ENCODE data around the gene NINJ2.

GRCh38 chr12:661720-662486, 1.3 kb downstream of the NINJ2 start:
- no peak for TF ChIP-seq YY1 (IDR thresholded peaks at IDR 0.05; ENCODE audit: insufficient read depth, insufficient read length)
- no peak for TF ChIP-seq ZNF274 (IDR thresholded peaks at IDR 0.05; ENCODE audit: low read depth, low read length)
- TF ChIP-seq SUZ12 (IDR thresholded peaks at IDR 0.05; ENCODE audit: extremely low read depth, insufficient read depth, insufficient read length): no peak
